Subcutaneous abdominal adipose tissue (tissue), 5 donors: ENCODE data around the gene RABL2A.
"Not testable (repeated sequence)": the region's sequence is repeated elsewhere in the genome, so short reads cannot be mapped to it uniquely, and the experiment has no call there.

Source experiments
- H3K27ac ChIP-seq: one replicate; pipeline ENCODE4 v1.7.0; 2013; ENCODE audit warnings: low read depth, mild to moderate bottlenecking, inconsistent platforms, low read length, moderate library complexity
- H3K27me3 ChIP-seq, 5 donors: one replicate each; pipeline ENCODE4 v1.7.0; 2013; ENCODE audit warnings: low read length in 5 of 5, inconsistent platforms in 1 of 5; ENCODE audit not compliant: control insufficient read depth in 5 of 5, insufficient read depth in 4 of 5
- H3K36me3 ChIP-seq, 5 donors: one replicate each; pipeline ENCODE4 v1.7.0; 2013; ENCODE audit warnings: low read length in 5 of 5; ENCODE audit not compliant: control insufficient read depth in 5 of 5, insufficient read depth in 5 of 5
- H3K4me1 ChIP-seq, 5 donors: one replicate each; pipeline ENCODE4 v1.7.0; 2013; ENCODE audit warnings: low read length in 5 of 5, mild to moderate bottlenecking in 3 of 5, moderate library complexity in 1 of 5; ENCODE audit not compliant: control insufficient read depth in 5 of 5, insufficient read depth in 5 of 5
- H3K4me3 ChIP-seq, 5 donors: one replicate each; pipeline ENCODE4 v1.7.0; 2013; ENCODE audit warnings: low read length in 5 of 5, low read depth in 1 of 5
- H3K9ac ChIP-seq, 5 donors: one replicate each; pipeline ENCODE4 v1.7.0; 2013; ENCODE audit warnings: low read length in 5 of 5, mild to moderate bottlenecking in 4 of 5, moderate library complexity in 3 of 5
- H3K9me3 ChIP-seq, 5 donors: one replicate each; pipeline ENCODE4 v1.7.0; 2013; ENCODE audit warnings: low read length in 5 of 5; ENCODE audit not compliant: control insufficient read depth in 5 of 5
- donor health status: healthy.
- donor health status: healthy.
- donor health status: healthy.
- donor health status: healthy.
- donor health status: healthy.

The RABL2A gene

DNA sequence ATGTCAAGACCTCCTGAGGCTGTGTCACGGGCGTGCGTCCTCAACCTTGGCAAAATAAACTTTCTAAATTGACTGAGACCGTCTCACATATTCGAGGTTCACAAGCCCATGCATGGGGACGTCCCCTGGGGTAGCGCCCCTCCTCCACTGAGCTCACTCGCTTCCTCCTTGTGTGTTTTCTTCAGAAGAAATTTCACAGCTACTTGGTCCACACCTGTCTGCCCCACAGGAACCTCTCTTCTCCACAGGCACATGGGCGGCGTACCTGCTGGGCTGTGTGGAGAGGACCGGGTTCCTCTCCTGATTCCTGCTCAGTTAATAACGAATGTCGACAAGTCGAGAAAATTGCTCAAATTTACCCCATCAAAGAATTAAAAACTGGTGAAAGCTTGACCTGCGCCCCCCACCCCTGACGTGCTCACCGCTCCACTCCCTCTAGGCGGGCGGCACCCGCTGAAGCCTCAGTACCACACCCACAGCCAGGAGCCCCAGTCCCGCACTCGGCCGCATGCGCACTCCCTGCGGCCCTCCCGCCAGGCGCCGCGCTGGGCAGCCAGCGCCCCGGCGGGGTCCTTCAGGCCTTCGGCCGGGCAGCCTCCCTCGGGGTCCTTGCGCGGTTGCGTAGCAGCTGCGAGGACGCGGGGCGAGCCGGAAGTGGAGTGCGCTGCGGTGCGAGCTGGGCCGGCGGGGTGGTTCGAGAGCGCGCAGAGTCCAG is at the start of gene RABL2A:
TSS of gene RABL2A (plus strand) at position 651 of the 715 bp plus-strand sequence. CDS start 1,341 bp downstream, outside the sequence.
- Histone ChIP-seq H3K4me1 (peaks cover 1 to 14% (median 7%) of the 10 kb centered on the region in 5 donors), H3K4me3 (peak within 1 kb of the TSS; percentile 59 to 83 (median 65)), H3K9ac (peak within 1 kb of the TSS in 4 of 5 donors; percentile 26 to 75 (median 56))
- H3K36me3 ChIP-seq, H3K9me3 ChIP-seq, H3K27me3 ChIP-seq, H3K27ac ChIP-seq: not testable (repeated sequence)

DNA sequence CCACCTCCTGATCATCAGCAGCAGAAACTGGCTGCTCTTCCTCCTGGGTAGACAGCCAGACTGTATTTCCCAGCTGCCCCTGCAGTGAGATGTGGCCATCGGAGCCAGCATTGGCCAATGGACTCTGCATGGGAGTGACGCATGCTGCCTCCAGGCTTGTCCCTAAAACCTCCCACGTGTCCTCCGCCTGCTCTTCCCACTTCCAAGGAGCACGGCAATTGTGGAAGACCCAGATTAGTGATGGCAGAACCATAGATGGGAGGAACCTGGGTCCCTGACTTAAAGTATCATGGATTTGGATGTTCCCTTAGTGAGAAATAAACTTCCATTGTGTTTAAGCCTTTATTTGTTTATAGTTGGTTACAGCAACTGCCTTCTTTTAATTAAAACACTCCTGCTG is 48.6 kb upstream of the RABL2A start:
- H3K4me1 ChIP-seq, H3K9me3 ChIP-seq, H3K27me3 ChIP-seq: not testable (repeated sequence)

DNA sequence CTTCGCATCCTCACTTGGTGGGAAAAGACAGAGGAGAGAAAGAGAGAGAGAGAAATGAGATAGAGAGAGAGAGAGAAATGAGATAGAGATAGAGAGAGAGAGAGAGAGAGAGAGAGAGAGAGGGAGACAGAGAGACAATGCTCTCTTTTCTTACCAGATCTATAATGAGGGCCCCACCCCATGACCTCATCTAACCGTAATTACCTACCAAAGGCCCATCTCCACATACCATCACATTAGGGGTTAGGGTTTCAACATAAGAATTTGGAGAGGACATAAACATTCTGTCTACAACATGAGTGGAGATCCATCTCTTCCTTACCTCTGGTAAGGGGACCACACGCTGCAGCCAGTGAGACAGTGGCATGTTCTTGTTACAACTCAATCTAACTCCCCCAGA is 44.6 kb upstream of the RABL2A start:
- not testable (repeated sequence) for H3K36me3 ChIP-seq

More for the DNA sequence above, 48.6 kb upstream of the RABL2A start:
- not testable (repeated sequence) for H3K36me3 ChIP-seq, H3K4me3 ChIP-seq, H3K9ac ChIP-seq, H3K27ac ChIP-seq

DNA sequence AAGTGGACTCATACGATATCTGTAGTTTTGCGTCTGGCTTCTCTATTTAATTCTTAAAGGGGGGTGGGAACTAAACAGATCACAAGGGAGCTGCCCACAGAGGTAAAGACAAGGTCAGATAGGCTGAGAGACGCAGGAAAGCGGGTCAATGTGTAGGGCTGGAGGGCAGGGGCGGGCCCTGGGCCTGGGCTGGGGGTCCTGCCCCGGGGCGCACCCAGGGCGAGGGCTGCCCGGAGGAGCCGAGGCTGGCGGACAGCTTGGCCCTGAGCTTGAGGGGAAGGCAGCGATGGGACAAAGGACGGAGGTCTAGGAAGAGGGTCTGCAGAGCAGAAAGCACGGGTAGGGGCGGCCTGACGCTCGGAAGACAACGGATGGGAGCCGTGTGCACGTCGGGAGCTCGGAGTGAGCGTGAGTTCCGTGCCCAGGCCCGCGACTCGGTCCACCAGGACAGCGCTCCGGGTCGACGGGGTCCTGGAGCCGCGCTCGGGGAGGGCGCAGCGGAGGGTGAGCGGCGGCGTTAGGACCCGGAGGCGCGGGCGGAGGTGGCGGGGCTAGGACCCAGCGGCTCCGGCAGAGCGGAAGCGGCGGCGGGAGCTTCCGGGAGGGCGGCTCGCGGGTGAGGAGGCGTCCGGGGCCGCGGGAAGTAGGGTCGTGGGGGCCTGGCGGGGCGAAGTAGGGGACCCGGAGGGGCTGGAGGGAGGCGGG is 43.4 kb upstream of the RABL2A start:
- not testable (repeated sequence) for H3K36me3 ChIP-seq, H3K27me3 ChIP-seq, H3K9me3 ChIP-seq
- peak overlapping the region; percentile 19 to 85 (median 70) for H3K4me3 ChIP-seq
- H3K4me1 ChIP-seq = peaks cover 0 to 16% (median 13%) of the 10 kb centered on the region in 5 donors
- H3K27ac ChIP-seq = peak overlapping the region; percentile 30
- H3K9ac ChIP-seq = peak overlapping the region in 4 of 5 donors; percentile 55 to 76 (median 68)

More for the DNA sequence above, 44.6 kb upstream of the RABL2A start:
- H3K27ac ChIP-seq, H3K27me3 ChIP-seq, H3K4me3 ChIP-seq, H3K9me3 ChIP-seq, H3K9ac ChIP-seq: not testable (repeated sequence)
- H3K4me1 ChIP-seq = peaks cover 0 to 16% (median 13%) of the 10 kb centered on the region in 5 donors

DNA sequence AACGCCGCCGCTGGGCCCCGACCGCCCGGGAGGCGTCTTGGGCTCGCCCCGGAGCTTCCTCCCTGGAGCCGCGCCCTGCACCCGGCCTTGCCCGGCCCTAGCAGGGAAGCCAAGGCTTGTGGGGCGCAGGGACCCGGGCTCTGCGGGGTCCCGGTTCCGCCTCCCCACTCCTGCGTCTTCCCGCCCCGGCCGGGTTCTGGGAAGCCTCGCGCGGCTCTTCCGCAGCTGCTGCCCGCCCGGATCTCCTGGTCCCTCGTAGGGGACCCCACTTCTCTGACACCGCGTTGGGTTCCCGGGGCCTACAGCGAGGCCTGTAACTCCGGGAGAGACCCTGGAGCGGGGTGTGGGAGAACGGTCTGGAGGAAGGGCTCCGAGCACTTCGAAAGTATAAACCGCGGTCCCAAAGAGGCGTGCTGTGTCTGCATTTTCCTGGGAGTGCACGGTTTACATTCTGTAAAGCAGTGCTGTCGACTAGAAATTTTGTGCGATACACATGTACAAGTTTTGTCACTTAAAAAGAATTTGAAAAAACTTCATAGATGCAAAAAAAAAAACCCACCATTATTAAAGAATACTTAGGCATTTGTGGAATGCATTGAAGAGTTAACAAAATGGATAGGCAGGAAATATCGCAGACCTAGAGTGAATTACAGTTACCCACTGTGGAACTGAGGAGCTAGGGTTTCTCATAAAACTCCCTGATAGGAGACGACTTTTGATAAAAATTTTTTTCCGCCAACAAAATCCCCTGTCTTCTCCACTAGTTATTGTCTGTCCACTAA is 42.6 kb upstream of the RABL2A start:
- peak overlapping the region; percentile 30 for H3K27ac ChIP-seq
- H3K4me3 ChIP-seq = peak overlapping the region; percentile 47 to 67 (median 59)
- peak overlapping the region in 3 of 5 donors; percentile 55 to 77 (median 76) for H3K9ac ChIP-seq
- H3K27me3 ChIP-seq, H3K36me3 ChIP-seq, H3K9me3 ChIP-seq: not testable (repeated sequence)
- H3K4me1 ChIP-seq = peaks cover 0 to 16% (median 13%) of the 10 kb centered on the region in 5 donors

DNA sequence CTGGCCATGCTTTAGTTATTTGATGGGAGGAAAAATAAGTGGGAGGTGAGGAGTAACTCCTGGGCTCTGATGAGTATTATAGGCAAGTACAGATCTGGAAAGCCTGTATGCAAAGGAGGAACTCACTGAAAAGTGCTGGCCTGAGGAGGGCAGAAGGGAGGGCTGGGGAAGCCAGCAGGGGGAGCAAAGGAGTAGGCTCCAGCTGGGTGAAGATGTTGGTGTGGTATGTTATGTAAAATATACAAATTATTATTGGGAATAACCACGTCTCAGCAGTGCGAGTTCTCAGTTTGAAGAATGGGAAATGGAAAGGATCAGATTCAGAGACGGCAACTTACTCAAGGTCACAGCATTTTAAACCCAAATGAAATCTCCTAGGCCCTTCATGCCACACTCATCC is 39.9 kb upstream of the RABL2A start:
- H3K9me3 ChIP-seq, H3K4me3 ChIP-seq, H3K9ac ChIP-seq, H3K27ac ChIP-seq, H3K36me3 ChIP-seq, H3K27me3 ChIP-seq: not testable (repeated sequence)
- peaks cover 0 to 24% (median 14%) of the 10 kb centered on the region in 5 donors for H3K4me1 ChIP-seq

DNA sequence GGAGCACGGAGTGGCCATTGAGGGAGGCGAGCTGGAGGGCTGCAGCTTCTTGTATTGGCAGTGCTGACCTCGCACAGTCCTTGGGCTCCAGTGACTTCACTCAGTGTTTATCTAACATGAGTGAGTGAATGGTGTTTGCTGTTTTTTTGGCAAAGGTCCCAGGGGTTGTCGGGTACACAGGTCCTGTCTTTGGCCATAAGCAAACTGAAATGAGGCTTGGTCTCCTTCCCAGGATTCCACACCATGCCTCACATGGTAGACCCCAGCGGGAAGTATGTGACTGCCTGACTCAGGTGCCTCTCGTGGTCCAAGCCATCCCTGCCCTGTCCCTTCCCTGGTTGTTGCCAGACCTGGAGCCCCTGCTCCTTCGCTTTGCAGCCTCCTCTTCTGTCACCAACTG is 37.5 kb upstream of the RABL2A start:
- not testable (repeated sequence) for H3K4me3 ChIP-seq, H3K27ac ChIP-seq
- peaks cover 0 to 17% (median 8%) of the 10 kb centered on the region in 5 donors for H3K4me1 ChIP-seq

DNA sequence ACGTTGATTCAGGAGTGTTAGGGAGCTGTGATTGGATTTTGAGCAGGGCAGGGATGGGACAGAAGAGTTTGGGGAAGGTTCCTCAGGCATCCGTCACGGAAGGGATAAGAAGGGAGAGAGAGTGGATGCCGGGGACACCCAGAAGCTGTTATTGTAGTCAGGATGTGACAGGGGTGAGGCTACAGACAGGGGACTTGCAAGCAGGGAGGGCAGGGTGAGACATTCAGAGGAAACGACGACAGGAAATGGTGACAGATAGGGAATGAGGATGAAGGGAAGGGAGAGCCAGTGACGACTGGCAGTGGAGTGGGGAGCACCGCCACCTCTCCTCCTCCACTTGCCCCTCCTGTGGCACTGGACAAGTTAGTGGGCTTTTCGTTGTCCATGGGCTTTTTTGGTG is 35.1 kb upstream of the RABL2A start:
- H3K27ac ChIP-seq, H3K4me3 ChIP-seq, H3K36me3 ChIP-seq, H3K9ac ChIP-seq, H3K9me3 ChIP-seq, H3K4me1 ChIP-seq, H3K27me3 ChIP-seq: not testable (repeated sequence)

More for the DNA sequence above, 37.5 kb upstream of the RABL2A start:
- H3K36me3 ChIP-seq, H3K27me3 ChIP-seq, H3K9me3 ChIP-seq, H3K9ac ChIP-seq: not testable (repeated sequence)

DNA sequence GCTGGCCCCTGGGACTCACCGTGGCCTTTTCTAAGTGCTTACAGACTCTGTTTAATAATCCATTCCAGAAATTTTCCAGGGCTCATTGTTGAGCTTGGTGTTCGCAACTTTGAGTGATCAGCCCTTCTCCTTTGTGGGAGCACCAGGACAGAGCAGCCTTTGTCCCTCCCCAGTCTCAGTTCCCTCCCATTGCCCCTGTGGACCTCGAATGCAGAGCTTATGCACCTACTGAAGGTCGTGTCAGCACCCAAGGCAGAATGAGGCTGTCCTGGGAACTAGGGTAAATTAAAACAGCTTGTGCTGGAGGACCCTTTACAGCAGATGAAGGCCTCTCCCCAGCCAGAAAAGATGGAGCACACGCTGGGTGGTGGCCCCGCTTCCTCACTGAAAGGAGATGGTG is 33.8 kb upstream of the RABL2A start:
- peaks cover 0 to 13% (median 4%) of the 10 kb centered on the region in 5 donors for H3K36me3 ChIP-seq
- H3K27me3 ChIP-seq, H3K4me3 ChIP-seq, H3K4me1 ChIP-seq, H3K9me3 ChIP-seq, H3K9ac ChIP-seq, H3K27ac ChIP-seq: not testable (repeated sequence)

DNA sequence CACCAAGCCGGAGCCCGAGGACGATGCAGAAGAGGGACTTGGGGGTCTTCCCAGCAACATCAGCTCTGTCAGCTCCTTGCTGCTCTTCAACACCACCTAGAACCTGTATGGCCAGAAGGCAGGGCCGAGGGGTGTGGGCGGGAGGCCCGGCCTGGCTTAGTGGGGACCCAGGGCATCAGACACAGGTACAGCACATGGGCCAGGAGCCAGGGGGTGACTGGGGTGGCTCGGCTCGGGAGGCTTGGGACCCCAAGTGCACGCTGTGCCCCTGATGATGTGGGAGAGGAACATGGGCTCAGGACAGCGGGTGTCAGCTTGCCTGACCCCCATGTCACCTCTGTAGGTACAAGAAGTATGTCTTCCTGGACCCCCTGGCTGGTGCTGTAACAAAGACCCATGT is 31.3 kb upstream of the RABL2A start:
- H3K36me3 ChIP-seq = peaks cover 0 to 13% (median 4%) of the 10 kb centered on the region in 5 donors
- H3K27me3 ChIP-seq, H3K4me3 ChIP-seq, H3K9me3 ChIP-seq, H3K4me1 ChIP-seq, H3K9ac ChIP-seq, H3K27ac ChIP-seq: not testable (repeated sequence)
